H1 (cell line): ENCODE data around the gene AOPEP.

Experiments
- ASH2L ChIP-seq: fragments of 200-600, 300-600 bp; sonication (generic); IDR thresholded peaks from one replicate; pipeline ENCODE4 v1.7.1; 2017; ENCODE audit warnings: low read length
- EP300 ChIP-seq, 2 experiments: IDR thresholded peaks; 1 replicate in 1 of 2; 2 replicates in 1 of 2; pipeline ENCODE4 v1.6.1; 2011 to 2012; ENCODE audit warnings: low read depth in 2 of 2, low read length in 2 of 2, mild to moderate bottlenecking in 2 of 2, borderline replicate concordance in 1 of 2, inconsistent platforms in 1 of 2, moderate library complexity in 1 of 2
- EZH2 ChIP-seq: fragments of 200-600 bp; sonication (generic); IDR thresholded peaks from 2 replicates; pipeline ENCODE4 v1.7.1; 2012; ENCODE audit warnings: low read depth, mild to moderate bottlenecking, moderate library complexity, low read length, inconsistent platforms; ENCODE audit not compliant: severe bottlenecking
- GABPA ChIP-seq: IDR thresholded peaks from 2 replicates; pipeline ENCODE4 v1.6.1; 2011; ENCODE audit warnings: mild to moderate bottlenecking, low read length, moderate library complexity, borderline replicate concordance; ENCODE audit not compliant: insufficient read depth
- JUN ChIP-seq: IDR thresholded peaks from 2 replicates; pipeline ENCODE4 v1.6.1; 2011; ENCODE audit warnings: low read depth, mild to moderate bottlenecking, improper control_type of control experiment, low read length
- POLR2A ChIP-seq, 2 experiments: IDR thresholded peaks; 1 replicate in 1 of 2; 2 replicates in 1 of 2; pipeline ENCODE4 v1.6.1; 2011; ENCODE audit warnings: low read depth in 2 of 2, low read length in 2 of 2, mild to moderate bottlenecking in 2 of 2; ENCODE audit errors: control extremely low read depth in 1 of 2
- POLR2AphosphoS5 ChIP-seq: IDR thresholded peaks from 2 replicates; pipeline ENCODE4 v1.6.1; 2011; ENCODE audit warnings: low read depth, low read length
- RFX5 ChIP-seq: IDR thresholded peaks from 2 replicates; pipeline ENCODE4 v1.6.1; 2011; ENCODE audit warnings: low read depth, low read length, improper control_type of control experiment, borderline replicate concordance
- SIN3A ChIP-seq, 2 experiments: IDR thresholded peaks in 1 of 2; conservative IDR thresholded peaks in 1 of 2; 2 replicates each; pipeline ENCODE4 v1.6.1; 2011 to 2012; ENCODE audit warnings: low read length in 2 of 2, improper control_type of control experiment in 1 of 2, low read depth in 1 of 2, mild to moderate bottlenecking in 1 of 2
- TF ChIP-seq, protein P1 (sequence below), 3 experiments: IDR thresholded peaks; 1 replicate in 2 of 3; 2 replicates in 1 of 3; pipeline versions ENCODE4 v1.5.1 to v1.6.1; 2011; ENCODE audit warnings: low read length in 3 of 3, mild to moderate bottlenecking in 3 of 3, inconsistent platforms in 2 of 3, low read depth in 1 of 3, moderate library complexity in 1 of 3; ENCODE audit not compliant: insufficient read depth in 1 of 3; ENCODE audit errors: control extremely low read depth in 1 of 3

DNA sequence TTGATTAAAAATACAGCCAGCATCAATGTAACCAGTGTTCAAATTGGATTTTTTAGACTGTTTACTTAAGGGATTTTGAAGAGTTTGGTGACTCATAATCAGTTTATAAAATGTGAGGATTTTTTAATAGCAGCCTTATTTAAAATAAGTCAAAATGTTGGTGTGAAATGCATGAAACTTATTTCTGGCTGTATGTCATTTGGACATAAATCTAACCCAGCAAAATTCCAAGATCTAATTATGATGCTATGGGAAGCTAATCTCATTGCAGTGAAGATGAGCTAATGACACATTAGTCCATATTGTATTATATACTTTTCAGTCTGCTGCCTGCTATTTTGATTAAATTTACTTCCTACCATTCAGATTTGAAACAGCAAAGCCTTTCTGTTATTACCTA, 140.3 kb downstream of the AOPEP start:
- TF ChIP-seq GABPA: no peak
- TF ChIP-seq, protein P1, sequence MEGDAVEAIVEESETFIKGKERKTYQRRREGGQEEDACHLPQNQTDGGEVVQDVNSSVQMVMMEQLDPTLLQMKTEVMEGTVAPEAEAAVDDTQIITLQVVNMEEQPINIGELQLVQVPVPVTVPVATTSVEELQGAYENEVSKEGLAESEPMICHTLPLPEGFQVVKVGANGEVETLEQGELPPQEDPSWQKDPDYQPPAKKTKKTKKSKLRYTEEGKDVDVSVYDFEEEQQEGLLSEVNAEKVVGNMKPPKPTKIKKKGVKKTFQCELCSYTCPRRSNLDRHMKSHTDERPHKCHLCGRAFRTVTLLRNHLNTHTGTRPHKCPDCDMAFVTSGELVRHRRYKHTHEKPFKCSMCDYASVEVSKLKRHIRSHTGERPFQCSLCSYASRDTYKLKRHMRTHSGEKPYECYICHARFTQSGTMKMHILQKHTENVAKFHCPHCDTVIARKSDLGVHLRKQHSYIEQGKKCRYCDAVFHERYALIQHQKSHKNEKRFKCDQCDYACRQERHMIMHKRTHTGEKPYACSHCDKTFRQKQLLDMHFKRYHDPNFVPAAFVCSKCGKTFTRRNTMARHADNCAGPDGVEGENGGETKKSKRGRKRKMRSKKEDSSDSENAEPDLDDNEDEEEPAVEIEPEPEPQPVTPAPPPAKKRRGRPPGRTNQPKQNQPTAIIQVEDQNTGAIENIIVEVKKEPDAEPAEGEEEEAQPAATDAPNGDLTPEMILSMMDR (IDR thresholded peaks at IDR 0.05; ENCODE audit: control extremely low read depth in 1 of 3, insufficient read depth in 1 of 3, low read depth in 1 of 3, low read length in 3 of 3): no peak
- no peak for TF ChIP-seq POLR2AphosphoS5
- TF ChIP-seq POLR2A (IDR thresholded peaks at IDR 0.05; ENCODE audit: control extremely low read depth in 1 of 2, low read depth in 2 of 2, low read length in 2 of 2): no peak
- no peak for TF ChIP-seq EZH2
- no peak for TF ChIP-seq JUN
- no peak for TF ChIP-seq RFX5
- no peak for TF ChIP-seq EP300 (IDR thresholded peaks at IDR 0.05; ENCODE audit: borderline replicate concordance in 1 of 2, low read depth in 2 of 2, low read length in 2 of 2)
- TF ChIP-seq SIN3A (conservative IDR thresholded peaks at IDR 0.05 in 1 of 2, IDR thresholded peaks at IDR 0.05 in 1 of 2; ENCODE audit: low read depth in 1 of 2, low read length in 2 of 2): no peak
- TF ChIP-seq ASH2L: no peak
